ENCODE results near the gene ASPM. TPM values are rescaled to one million over a fixed set of nuclear protein-coding genes. Genes with fewer than 3 reads are reported as not detected.

Gene ASPM
- total RNA-seq, 1 experiment from 2014 or later = 29.9 TPM

DNA sequence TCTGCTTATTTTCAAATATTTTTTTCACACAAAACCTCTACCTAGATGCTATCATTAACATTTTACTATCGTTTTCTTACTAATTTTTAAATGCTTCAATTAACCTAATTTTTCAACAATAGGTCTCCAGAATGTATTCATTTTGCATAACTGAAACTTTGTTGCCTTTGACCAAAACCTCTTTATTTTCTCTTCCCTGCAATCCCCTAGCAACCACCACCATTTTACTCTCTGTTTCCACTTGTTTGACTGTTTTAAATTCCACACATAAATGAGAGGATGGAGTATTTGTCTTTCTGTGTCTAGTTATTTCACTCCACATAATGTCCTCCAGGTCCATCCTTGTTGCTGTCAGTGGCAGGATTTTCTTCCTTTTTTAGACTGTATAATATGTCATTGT, 69.9 kb downstream of the ASPM start:
- ATAC-seq = no peak
- Histone ChIP-seq H3K27ac (ENCODE audit: low read depth, low read length) (no peak overlapping the region), H3K79me2 (ENCODE audit: insufficient read depth, low read length) (no peaks in the 10 kb centered on the region), H3K36me3 (ENCODE audit: control insufficient read depth in 1 of 2, insufficient read depth in 2 of 2, low read length in 2 of 2) (no peaks in the 10 kb centered on the region), H3K4me1 (ENCODE audit: control insufficient read depth in 1 of 2, insufficient read depth in 2 of 2, low read length in 2 of 2) (no peaks in the 10 kb centered on the region), H3K9ac (ENCODE audit: low read length) (no peak overlapping the region), H3K27me3 (ENCODE audit: insufficient read depth, low read length) (no peaks in the 10 kb centered on the region), H2AFZ (ENCODE audit: low read depth, low read length, poor library complexity, severe bottlenecking) (no peak overlapping the region), H3K9me2 (ENCODE audit: insufficient read depth) (no peaks in the 10 kb centered on the region), H3K4me3 (replicated peaks in 1 of 2; ENCODE audit: low read depth in 1 of 2, low read length in 2 of 2) (no peak overlapping the region), H3K4me2 (ENCODE audit: low read length) (no peak overlapping the region), H4K20me1 (ENCODE audit: insufficient read depth) (no peaks in the 10 kb centered on the region), H3K9me3 (ENCODE audit: control insufficient read depth in 1 of 2, insufficient read depth in 1 of 2, low read depth in 1 of 2, low read length in 2 of 2) (peaks cover 0 to 5% of the 10 kb centered on the region in 2 experiments; a peak in 1 of 4 replicates)
- ChIA-PET RAD21 (ENCODE audit: low non-redundant PET in 1 of 2, low total read pairs in 2 of 2, uncharacterized antibody in 2 of 2, unreplicated experiment in 2 of 2) (no interaction called here), CTCF (no interaction called here), POLR2A (no interaction called here)
- TF ChIP-seq POLR2A (IDR thresholded peaks at IDR 0.05; ENCODE audit: borderline replicate concordance, extremely low read depth, insufficient read depth, insufficient read length) = no peak
- TF ChIP-seq ZBTB33 (IDR thresholded peaks at IDR 0.05; ENCODE audit: extremely low read depth, insufficient replicate concordance, low read length) = no peak
- no peak for TF ChIP-seq EZH2 (IDR thresholded peaks at IDR 0.05)
- TF ChIP-seq RAD21 (IDR thresholded peaks at IDR 0.05; ENCODE audit: low read depth) = no peak
- TF ChIP-seq SP1 (IDR thresholded peaks at IDR 0.05; ENCODE audit: low read depth) = no peak
- TF ChIP-seq YY1 (IDR thresholded peaks at IDR 0.05; ENCODE audit: extremely low read depth, insufficient replicate concordance, low read depth, low read length) = no peak
- TF ChIP-seq SRF (IDR thresholded peaks at IDR 0.05; ENCODE audit: low read depth) = no peak
- no peak for TF ChIP-seq SIN3A (IDR thresholded peaks at IDR 0.05; ENCODE audit: low read depth)
- TF ChIP-seq TCF7L2 (IDR thresholded peaks at IDR 0.05; ENCODE audit: borderline replicate concordance, extremely low read depth, insufficient read depth, insufficient read length) = no peak
- TF ChIP-seq CEBPB (IDR thresholded peaks at IDR 0.05; ENCODE audit: low read depth) = no peak
- no peak for TF ChIP-seq FOSL1 (IDR thresholded peaks at IDR 0.05; ENCODE audit: low read depth)
- TF ChIP-seq CBX3 (IDR thresholded peaks at IDR 0.05; ENCODE audit: low read depth) = no peak
- TF ChIP-seq ELF1 (IDR thresholded peaks at IDR 0.05; ENCODE audit: borderline replicate concordance, low read depth) = no peak
- no peak for TF ChIP-seq REST (IDR thresholded peaks at IDR 0.05; ENCODE audit: low read depth)
- TF ChIP-seq EZH2phosphoT487 (IDR thresholded peaks at IDR 0.05; ENCODE audit: borderline replicate concordance) = no peak
- no peak for TF ChIP-seq JUND (IDR thresholded peaks at IDR 0.05)
- DNase-seq (ENCODE audit: low read depth, low spot score) = no peak
- no TSS peak for BruUV-seq (replicated peaks)
- intact Hi-C loops (cut with micrococcal nuclease) = no loop called here

Data from HCT116 (cell line).